Ovary (tissue), 3 donors: ENCODE data around the gene ARHGAP21.

Source experiments
- EP300 ChIP-seq: sonication (generic); formaldehyde crosslinking; IDR thresholded peaks from one replicate; pipeline ENCODE4 v1.6.1; 2017; ENCODE audit warnings: antibody characterized with exemption
- POLR2A ChIP-seq: fragments of 450-650 bp; IDR thresholded peaks from one replicate; pipeline ENCODE4 v1.6.1; 2017; ENCODE audit warnings: antibody characterized with exemption, mild to moderate bottlenecking, moderate library complexity
- TF ChIP-seq, protein P1 (sequence below), 3 donors: fragments of 450-650 bp in 2 of 3; fragments of 200-600 bp in 1 of 3; IDR thresholded peaks; one replicate each; pipeline versions ENCODE4 v1.5.1 to v1.8.0; 2016 to 2022; ENCODE audit warnings: antibody characterized with exemption in 3 of 3, mild to moderate bottlenecking in 1 of 3
- donor health status: DM: no; HTN: no; CAD: no.

DNA sequence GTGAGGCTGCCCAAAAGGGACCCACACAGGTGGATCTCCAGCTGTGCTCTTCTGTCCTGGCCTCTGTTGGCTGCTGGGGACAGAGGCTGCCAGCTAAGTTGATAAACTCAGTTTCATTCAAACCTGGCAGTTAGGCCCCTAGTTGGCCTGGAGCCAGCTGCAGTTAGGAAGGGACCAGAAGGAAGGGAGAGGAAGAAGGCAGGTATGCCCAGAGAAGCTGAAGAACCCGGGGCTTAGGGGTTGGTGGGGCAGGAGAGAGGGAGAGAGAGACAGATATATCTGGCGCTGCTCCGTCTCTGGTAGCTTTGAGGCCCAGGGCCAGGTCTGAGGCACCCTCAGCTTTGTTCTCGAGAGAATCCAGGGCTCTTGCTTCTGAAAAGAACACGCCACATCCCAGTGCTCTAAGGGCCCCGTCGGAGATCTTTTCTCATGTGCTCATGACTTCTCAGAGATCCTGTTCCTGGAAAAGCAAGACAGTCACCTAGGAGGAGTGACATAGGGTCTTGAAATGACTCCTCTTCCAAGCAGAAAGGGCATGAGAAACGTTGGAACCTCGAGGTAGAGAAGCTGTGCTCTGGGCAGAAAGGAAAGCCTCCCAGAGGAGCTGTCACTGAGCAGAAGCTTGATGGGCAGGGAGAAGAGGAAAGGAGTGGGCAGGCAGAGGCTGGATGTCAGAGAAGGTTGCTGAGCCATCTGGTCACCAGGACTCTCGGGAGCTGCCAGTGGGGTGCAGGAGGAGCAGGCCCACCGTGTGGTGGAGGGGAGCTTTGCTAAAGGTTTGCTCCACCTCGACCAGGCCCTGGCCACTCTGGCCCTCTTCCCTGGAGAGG is 153.6 kb downstream of the ARHGAP21 start:
- TF ChIP-seq POLR2A (no peak), EP300 (no peak)
- TF ChIP-seq, protein P1, sequence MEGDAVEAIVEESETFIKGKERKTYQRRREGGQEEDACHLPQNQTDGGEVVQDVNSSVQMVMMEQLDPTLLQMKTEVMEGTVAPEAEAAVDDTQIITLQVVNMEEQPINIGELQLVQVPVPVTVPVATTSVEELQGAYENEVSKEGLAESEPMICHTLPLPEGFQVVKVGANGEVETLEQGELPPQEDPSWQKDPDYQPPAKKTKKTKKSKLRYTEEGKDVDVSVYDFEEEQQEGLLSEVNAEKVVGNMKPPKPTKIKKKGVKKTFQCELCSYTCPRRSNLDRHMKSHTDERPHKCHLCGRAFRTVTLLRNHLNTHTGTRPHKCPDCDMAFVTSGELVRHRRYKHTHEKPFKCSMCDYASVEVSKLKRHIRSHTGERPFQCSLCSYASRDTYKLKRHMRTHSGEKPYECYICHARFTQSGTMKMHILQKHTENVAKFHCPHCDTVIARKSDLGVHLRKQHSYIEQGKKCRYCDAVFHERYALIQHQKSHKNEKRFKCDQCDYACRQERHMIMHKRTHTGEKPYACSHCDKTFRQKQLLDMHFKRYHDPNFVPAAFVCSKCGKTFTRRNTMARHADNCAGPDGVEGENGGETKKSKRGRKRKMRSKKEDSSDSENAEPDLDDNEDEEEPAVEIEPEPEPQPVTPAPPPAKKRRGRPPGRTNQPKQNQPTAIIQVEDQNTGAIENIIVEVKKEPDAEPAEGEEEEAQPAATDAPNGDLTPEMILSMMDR (IDR thresholded peaks at IDR 0.05): no peak
